HG02588 (cell line): ENCODE measurements around the gene SCYGR4.
"Not testable (repeated sequence)": the region's sequence is repeated elsewhere in the genome, so short reads cannot be mapped to it uniquely, and the experiment has no call there.

ENCODE experiments used
- ATAC-seq: cut with Tn5 transposase; IDR thresholded peaks from one replicate; pipeline ENCODE4 v1.9.1; 2021; ENCODE audit warnings: mild to moderate bottlenecking, moderate library complexity; ENCODE audit not compliant: unreplicated experiment

The SCYGR4 gene

GRCh38 chr2:227665189-227665940 is 48.1 kb downstream of the SCYGR4 start:
- no peak for ATAC-seq

- not testable (repeated sequence) for ATAC-seq
Measured at GRCh38 chr2:227666631-227667170, 49.4 kb downstream of the SCYGR4 start, which contains the start of gene SCYGR5. SCYGR5 (plus strand) TSS chr2:227666804; CDS start chr2:227666804, 0 bp downstream.
